B cell (primary cell): ENCODE results near the gene SSR1. TPM values are rescaled to one million over a fixed set of nuclear protein-coding genes. Genes with fewer than 3 reads are reported as not detected.

Experiments
- ATAC-seq: fragments of 200-7000 bp; cut with Tn5 transposase; one replicate; pipeline ENCODE4 v1.10.0; 2021; ENCODE audit warnings: low read depth, mild to moderate bottlenecking, moderate number of reproducible peaks, moderate library complexity
- CTCF ChIA-PET: fragments of 350-600 bp; sonication (Branson Sonifier 250); formaldehyde crosslinking; loops from one replicate; lab custom pipeline; 2021; ENCODE audit warnings: antibody characterized with exemption, inconsistent platforms; lab: Charles Lee
- POLR2A ChIA-PET: fragments of 350-600 bp; sonication (Branson Sonifier 250); formaldehyde crosslinking; loops from one replicate; lab custom pipeline; 2021; ENCODE audit warnings: antibody characterized with exemption; lab: Charles Lee
- DNase-seq: peaks from one replicate; pipeline ENCODE4 v3.0.0; 2013
- H2AFZ ChIP-seq: 2 replicates; pipeline ENCODE4 v1.6.1; 2012; ENCODE audit warnings: mild to moderate bottlenecking, low read depth, low read length; ENCODE audit not compliant: insufficient read depth, poor library complexity, severe bottlenecking
- H3K27ac ChIP-seq, 2 donors: 1 replicate in 1 of 2; 2 replicates in 1 of 2; pipeline ENCODE4 v1.5.1; 2012 to 2013; ENCODE audit warnings: low read length in 2 of 2, mild to moderate bottlenecking in 2 of 2, moderate library complexity in 1 of 2
- H3K27me3 ChIP-seq, 4 experiments: fragments of 200-600 bp in 1 of 4; sonication (generic) in 1 of 4; replicated peaks in 1 of 4; 1 replicate in 2 of 4; 2 replicates in 2 of 4; pipeline versions ENCODE4 v1.6.1 to v1.7.0; 2013 to 2016; ENCODE audit warnings: low read length in 3 of 4, mild to moderate bottlenecking in 2 of 4, mixed read lengths in 1 of 4, moderate library complexity in 1 of 4; ENCODE audit not compliant: insufficient read depth in 4 of 4, control insufficient read depth in 3 of 4; ENCODE audit errors: control extremely low read depth in 1 of 4
- H3K36me3 ChIP-seq, 2 experiments: replicated peaks in 1 of 2; 1 replicate in 1 of 2; 2 replicates in 1 of 2; pipeline versions ENCODE4 v1.6.1 to v1.7.1; 2013; ENCODE audit warnings: low read length in 1 of 2; ENCODE audit not compliant: insufficient read depth in 2 of 2, control insufficient read depth in 1 of 2; ENCODE audit errors: control extremely low read depth in 1 of 2, extremely low read depth in 1 of 2
- H3K4me1 ChIP-seq, 2 donors: fragments of 200-600 bp in 1 of 2; sonication (generic) in 1 of 2; 1 replicate in 1 of 2; 2 replicates in 1 of 2; pipeline versions ENCODE4 v1.5.1 to v1.6.1; 2013 to 2017; ENCODE audit warnings: low read length in 2 of 2; ENCODE audit not compliant: control insufficient read depth in 2 of 2, insufficient read depth in 2 of 2
- H3K4me2 ChIP-seq: replicated peaks from 2 replicates; pipeline ENCODE3; 2012; ENCODE audit warnings: mild to moderate bottlenecking, low read depth, low read length; ENCODE audit not compliant: poor library complexity, severe bottlenecking
- H3K4me3 ChIP-seq, 5 experiments: fragments of 200-600 bp in 1 of 5; sonication (generic) in 1 of 5; 1 replicate in 3 of 5; 2 replicates in 2 of 5; pipeline versions ENCODE4 v1.5.1 to v1.7.0; 2011 to 2016; ENCODE audit warnings: low read length in 4 of 5, mild to moderate bottlenecking in 4 of 5, low read depth in 2 of 5, control low read depth in 1 of 5, moderate library complexity in 1 of 5; ENCODE audit not compliant: insufficient read depth in 1 of 5; ENCODE audit errors: control extremely low read depth in 1 of 5, extremely low read depth in 1 of 5
- H3K79me2 ChIP-seq: fragments of 200-600 bp; sonication (generic); one replicate; pipeline ENCODE4 v1.6.0; 2016; ENCODE audit warnings: low read length; ENCODE audit not compliant: control insufficient read depth, insufficient read depth
- H3K9ac ChIP-seq: fragments of 200-600 bp; sonication (generic); 2 replicates; pipeline ENCODE4 v1.6.1; 2017; ENCODE audit warnings: mild to moderate bottlenecking, low read length, moderate library complexity
- H3K9me3 ChIP-seq, 3 donors: one replicate each; pipeline versions ENCODE4 v1.6.1 to v1.7.1; 2013; ENCODE audit warnings: low read length in 2 of 3; ENCODE audit not compliant: control insufficient read depth in 2 of 3, insufficient read depth in 1 of 3; ENCODE audit errors: control extremely low read depth in 1 of 3
- H4K20me1 ChIP-seq: 2 replicates; pipeline ENCODE4 v1.6.0; 2012; ENCODE audit warnings: mild to moderate bottlenecking, low read length; ENCODE audit not compliant: insufficient read depth, control insufficient read depth, poor library complexity, severe bottlenecking
- H3K27ac Mint-ChIP-seq: one replicate; pipeline ENCODE4 v1.8.0; 2021; ENCODE audit warnings: mixed read lengths
- H3K27me3 Mint-ChIP-seq: one replicate; pipeline ENCODE4 v1.8.0; 2021; ENCODE audit warnings: mixed read lengths
- H3K4me1 Mint-ChIP-seq: one replicate; pipeline ENCODE4 v1.8.0; 2021; ENCODE audit warnings: mixed read lengths
- H3K4me3 Mint-ChIP-seq: one replicate; pipeline ENCODE4 v1.8.0; 2021; ENCODE audit warnings: mixed read lengths
- H3K9me3 Mint-ChIP-seq: one replicate; pipeline ENCODE4 v1.8.0; 2022; ENCODE audit warnings: mixed read lengths; ENCODE audit not compliant: insufficient read depth
- CTCF ChIP-seq: fragments of 200-600 bp; IDR thresholded peaks from one replicate; pipeline ENCODE4 v1.8.0; 2022; ENCODE audit warnings: antibody characterized with exemption, mild to moderate bottlenecking
- EZH2 ChIP-seq: IDR thresholded peaks from 2 replicates; pipeline ENCODE4 v1.6.1; 2012; ENCODE audit warnings: borderline replicate concordance, low read depth, mild to moderate bottlenecking, moderate library complexity, low read length; ENCODE audit not compliant: insufficient read depth, poor library complexity, severe bottlenecking
- WGBS: methylation state at CpG from one replicate; pipeline ENCODE4 v1.1.5; 2013; ENCODE audit warnings: missing lambda C conversion rate; ENCODE audit not compliant: insufficient coverage; 5-methylcytosine and 5-hydroxymethylcytosine counted together
- intact Hi-C: fragments of 100-400 bp; cut with micrococcal nuclease; formaldehyde crosslinking; loops from one replicate; pipeline ENCODE4 v1.10.0; 2022
- polyA plus RNA-seq: library from polyadenylated mRNA; depleted of rRNA; stranded (reverse); fragments of >200 nt; gene quantifications from 2 replicates; pipeline ENCODE4 v1.2.3, GENCODE V29; 2012
- total RNA-seq, 2 donors: library from RNA; stranded (reverse); fragments of 120-200 nt in 1 of 2; gene quantifications; 1 replicate in 1 of 2; 2 replicates in 1 of 2; pipeline versions ENCODE4 v1.2.3 to v1.2.4, GENCODE V29; 2013 to 2022

Gene SSR1
- total and polyA plus RNA-seq, 2 donors (not counting 1 experiment from before 2014, with no cell fraction given) = 15.9 to 81.6 TPM

GRCh38 chr6:7245668-7246393 is 67.2 kb downstream of the SSR1 start:
- Mint-ChIP-seq H3K4me3 (no peak overlapping the region), H3K27ac (no peak overlapping the region), H3K27me3 (no peaks in the 10 kb centered on the region), H3K9me3 (no peaks in the 10 kb centered on the region), H3K4me1 (peaks cover 26% of the 10 kb centered on the region)
- ATAC-seq (no peak), DNase-seq (no peak)
- over 99% methylated on average over 10 of the region's 15 CpGs for WGBS
- Histone ChIP-seq H3K36me3 (peaks cover 1 to 66% of the 10 kb centered on the region in 2 experiments), H3K9me3 (no peaks in the 10 kb centered on the region), H3K9ac (no peak overlapping the region), H3K27me3 (no peaks in the 10 kb centered on the region), H3K4me2 (no peak overlapping the region), H3K4me3 (no peak overlapping the region), H4K20me1 (peaks cover 31% of the 10 kb centered on the region), H3K4me1 (peaks cover 0 to 16% of the 10 kb centered on the region in 2 donors), H3K79me2 (peaks cover 4% of the 10 kb centered on the region), H2AFZ (no peak overlapping the region), H3K27ac (no peak overlapping the region)
- intact Hi-C loops = loop anchor here (10.0 kb wide), 1 partner anchor 341 kb away; no protein-coding TSS in a partner anchor
- ChIA-PET CTCF (interaction anchor here (1.0 to 5.4 kb wide), 6 partner anchors 9 to 570 kb away, joined by 3 to 77 read pairs (median 6); no protein-coding TSS in a partner anchor), POLR2A (no interaction called here)
- no peak for TF ChIP-seq CTCF
- no peak for TF ChIP-seq EZH2
